GM12878 (cell line): ENCODE results near the gene CACNA1I. TPM values are rescaled to one million over a fixed set of nuclear protein-coding genes. Genes with fewer than 3 reads are reported as not detected.

Experiments
- ATAC-seq: fragments of 200-7000 bp; cut with Tn5 transposase; 3 replicates; pipeline ENCODE4 v1.9.1; 2020; ENCODE audit warnings: mild to moderate bottlenecking, moderate library complexity
- BruUV-seq: library from RNA; stranded (reverse); fragments of 400-500 nt; replicated peaks from 2 replicates; lab custom pipeline; 2021; lab: Mats Ljungman, UMichigan
- CTCF ChIA-PET: fragments of 300-600 bp; sonication (Branson Sonifier 250); formaldehyde crosslinking; extraction: SDS; loops from one replicate; lab custom pipeline; 2021; ENCODE audit warnings: inconsistent platforms; lab: Yijun Ruan, JAX
- POLR2A ChIA-PET: fragments of 350-600 bp; formaldehyde crosslinking; extraction: SDS; loops from one replicate; lab custom pipeline; 2021; ENCODE audit warnings: inconsistent platforms; lab: Charles Lee
- RAD21 ChIA-PET: fragments of 300-600 bp; sonication (Branson Sonifier 250); formaldehyde crosslinking; loops from one replicate; lab custom pipeline; 2023; ENCODE audit warnings: antibody characterized with exemption; ENCODE audit not compliant: unreplicated experiment; lab: Charles Lee
- SMC1A ChIA-PET: fragments of 300-600 bp; sonication (Branson Sonifier 250); formaldehyde crosslinking; loops from one replicate; lab custom pipeline; 2023; ENCODE audit not compliant: unreplicated experiment, uncharacterized antibody; lab: Charles Lee
- DNase-seq: peaks from one replicate; pipeline ENCODE4 v3.0.0-alpha.2; 2011; ENCODE audit warnings: low read depth, low spot score
- FAIRE-seq: peaks from 3 replicates; lab custom pipeline; 2011; peaks lifted over from hg19 to GRCh38; lab: Jason Lieb, UNC
- H2AFZ ChIP-seq: 2 replicates; pipeline ENCODE4 v1.6.0; 2011; ENCODE audit warnings: low read depth, low read length, control low read depth; ENCODE audit not compliant: control insufficient read depth
- H3K27ac ChIP-seq: 2 replicates; pipeline ENCODE4 v1.5.1; 2011; ENCODE audit warnings: control low read depth; ENCODE audit not compliant: control insufficient read depth, insufficient read depth
- H3K27me3 ChIP-seq, 2 experiments: replicated peaks in 1 of 2; 2 replicates each; pipeline versions ENCODE4 v1.6.0 to v1.6.1; 2011; ENCODE audit warnings: low read length in 1 of 2; ENCODE audit not compliant: control insufficient read depth in 2 of 2, insufficient read depth in 2 of 2
- H3K36me3 ChIP-seq, 2 experiments: 2 replicates each; pipeline ENCODE4 v1.5.1; 2011; ENCODE audit warnings: low read length in 1 of 2; ENCODE audit not compliant: control insufficient read depth in 2 of 2, insufficient read depth in 2 of 2
- H3K4me1 ChIP-seq: 2 replicates; pipeline ENCODE4 v1.6.1; 2011; ENCODE audit warnings: mild to moderate bottlenecking, low read length, moderate library complexity, mixed read lengths; ENCODE audit not compliant: control insufficient read depth, insufficient read depth
- H3K4me2 ChIP-seq: 2 replicates; pipeline ENCODE4 v1.6.0; 2011; ENCODE audit warnings: control low read depth; ENCODE audit not compliant: control insufficient read depth, insufficient read depth
- H3K4me3 ChIP-seq: fragments of 200-600 bp; sonication (generic); 2 replicates; pipeline ENCODE4 v1.5.1; 2016
- H3K79me2 ChIP-seq: 2 replicates; pipeline ENCODE4 v1.6.0; 2011; ENCODE audit warnings: low read length; ENCODE audit not compliant: control insufficient read depth, insufficient read depth
- H3K9ac ChIP-seq: 2 replicates; pipeline ENCODE4 v1.8.0; 2011; ENCODE audit warnings: low read length, control low read depth, mixed read lengths; ENCODE audit not compliant: control insufficient read depth, insufficient read depth
- H3K9me3 ChIP-seq: replicated peaks from 3 replicates; pipeline ENCODE4 v1.5.1; 2011; ENCODE audit warnings: mild to moderate bottlenecking, low read length; ENCODE audit not compliant: control insufficient read depth, insufficient read depth
- H4K20me1 ChIP-seq: 2 replicates; pipeline ENCODE4 v1.6.0; 2011; ENCODE audit not compliant: control insufficient read depth, insufficient read depth
- CTCF ChIP-seq, 3 experiments: IDR thresholded peaks in 2 of 3; conservative IDR thresholded peaks in 1 of 3; 2 replicates each; pipeline ENCODE4 v1.5.1; 2011; ENCODE audit warnings: low read depth in 3 of 3, low read length in 3 of 3, mild to moderate bottlenecking in 3 of 3, control low read depth in 2 of 3, moderate library complexity in 2 of 3, inconsistent platforms in 1 of 3, mixed read lengths in 1 of 3; ENCODE audit not compliant: control insufficient read depth in 2 of 3, insufficient read depth in 1 of 3; ENCODE audit errors: extremely low read depth in 1 of 3
- JUND ChIP-seq: IDR thresholded peaks from 2 replicates; pipeline ENCODE4 v1.6.1; 2012; ENCODE audit warnings: low read depth, mild to moderate bottlenecking, low read length, improper control_type of control experiment, moderate library complexity
- STAT1 ChIP-seq: fragments of 450-650 bp; conservative IDR thresholded peaks from 2 replicates; pipeline ENCODE4 v1.6.1; 2014; ENCODE audit warnings: antibody characterized with exemption, mild to moderate bottlenecking
- STAT3 ChIP-seq: IDR thresholded peaks from 2 replicates; pipeline ENCODE4 v1.6.1; 2011; ENCODE audit warnings: low read depth, low read length, improper control_type of control experiment
- WGBS: methylation state at CpG from one replicate; pipeline ENCODE4 v1.1.6; 2016; ENCODE audit warnings: low lambda C conversion rate; ENCODE audit not compliant: insufficient replicate concordance, insufficient coverage; ENCODE audit errors: missing lambda C conversion rate; 5-methylcytosine and 5-hydroxymethylcytosine counted together
- in situ Hi-C: fragments of 300-500 bp; cut with MboI; formaldehyde crosslinking; loops from 9 replicates; pipeline ENCODE4 v1.14.3; 2018; ENCODE audit warnings: mixed read lengths
- intact Hi-C: fragments of 100-400 bp; cut with micrococcal nuclease; formaldehyde crosslinking; loops from one replicate; pipeline ENCODE4 v1.14.2; 2022; ENCODE audit not compliant: unreplicated experiment
- polyA plus RNA-seq, 11 experiments: library from polyadenylated mRNA; depleted of rRNA in 4 of 11; unstranded in 6 of 11; stranded (reverse) in 5 of 11; fragments of >200 nt; fragmentation: Nextera tagmentation in 4 of 11; fragmentation: Illumina TruSeq in 1 of 11; extraction: Ambion mirVana in 4 of 11; extraction: Trizol in 1 of 11; gene quantifications; 1 replicate in 1 of 11; 2 replicates in 10 of 11; pipeline versions ENCODE4 v1.2.1 to v1.2.3, GENCODE V29; 2011 to 2016; ENCODE audit warnings: inconsistent platforms in 2 of 11, missing spikeins in 2 of 11, low read depth in 1 of 11
- total RNA-seq, 4 experiments: library from RNA; depleted of rRNA in 3 of 4; stranded (reverse); fragments of >200 nt in 3 of 4; fragmentation: Illumina TruSeq in 1 of 4; extraction: Trizol in 1 of 4; gene quantifications; 2 replicates each; pipeline versions ENCODE4 v1.2.1 to v1.2.3, GENCODE V29; 2013 to 2021

Gene CACNA1I
- total and polyA plus RNA-seq, 10 of the 15 experiments (the other 5 are each of a cell fraction or from before 2014, with no cell fraction given), result 0.01 to 0.03 TPM; not detected in 8

- H3K9me3 ChIP-seq, result no peaks in the 10 kb centered on the region
- DNase-seq (no peak), FAIRE-seq (no peak), ATAC-seq (no peak)
- no peaks in the 10 kb centered on the region for H3K79me2 ChIP-seq
- BruUV-seq, result no TSS peak
- no peak overlapping the region for H3K9ac ChIP-seq
- H3K27ac ChIP-seq, result no peak overlapping the region
- no peaks in the 10 kb centered on the region for H3K36me3 ChIP-seq
- H4K20me1 ChIP-seq, result no peaks in the 10 kb centered on the region
- ChIA-PET SMC1A (no interaction called here), CTCF (no interaction called here), POLR2A (no interaction called here), RAD21 (interaction anchor here (1.0 kb wide), 1 partner anchor 136 kb away, joined by 3 read pairs; no protein-coding TSS in a partner anchor)
- in situ Hi-C loops, result no loop called here
- intact Hi-C loops, result no loop called here
- H3K27me3 ChIP-seq, result peaks cover 0 to 1% of the 10 kb centered on the region in 2 experiments; a peak in 1 of 4 replicates
- H3K4me2 ChIP-seq, result no peak overlapping the region
- H3K4me1 ChIP-seq, result no peaks in the 10 kb centered on the region
- 21% methylated on average over 14 of the region's 14 CpGs for WGBS
- H3K4me3 ChIP-seq, result no peak overlapping the region
- no peak for TF ChIP-seq STAT3
- no peak for TF ChIP-seq STAT1
- no peak for TF ChIP-seq CTCF (IDR thresholded peaks at IDR 0.05 in 2 of 3, conservative IDR thresholded peaks at IDR 0.05 in 1 of 3; ENCODE audit: control insufficient read depth in 2 of 3, extremely low read depth in 1 of 3, insufficient read depth in 1 of 3, low read depth in 3 of 3, low read length in 3 of 3)
- TF ChIP-seq JUND, result no peak
- no peak overlapping the region for H2AFZ ChIP-seq
These were observed 56.7 kb downstream of the CACNA1I start for GRCh38 chr22:39627208-39627607.
